HG03135 (cell line): ENCODE results near the gene APBB1IP.
"Not testable (repeated sequence)": the region's sequence is repeated elsewhere in the genome, so short reads cannot be mapped to it uniquely, and the experiment has no call there.

Experiments
- ATAC-seq: cut with Tn5 transposase; IDR thresholded peaks from one replicate; pipeline ENCODE4 v1.9.1; 2021; ENCODE audit warnings: mild to moderate bottlenecking, moderate library complexity; ENCODE audit not compliant: unreplicated experiment

APBB1IP gene

GRCh38 chr10:26554246-26554645, 116.1 kb downstream of the APBB1IP start:
- ATAC-seq = no peak

GRCh38 chr10:26555719-26556368, 117.7 kb downstream of the APBB1IP start:
- no peak for ATAC-seq

GRCh38 chr10:26556748-26557640, 118.9 kb downstream of the APBB1IP start:
- no peak for ATAC-seq

GRCh38 chr10:26557641-26558014, 119.5 kb downstream of the APBB1IP start:
- ATAC-seq = no peak

- ATAC-seq = no peak
Measured at GRCh38 chr10:26566525-26567350, 128.6 kb downstream of the APBB1IP start.

GRCh38 chr10:26567351-26567721, 129.2 kb downstream of the APBB1IP start:
- ATAC-seq = no peak

GRCh38 chr10:26571655-26572054, 133.5 kb downstream of the APBB1IP start:
- ATAC-seq = no peak

GRCh38 chr10:26573674-26574073, 135.5 kb downstream of the APBB1IP start:
- no peak for ATAC-seq

GRCh38 chr10:26574783-26575182, 136.6 kb downstream of the APBB1IP start:
- ATAC-seq = peak; percentile 69

- ATAC-seq = not testable (repeated sequence)
Measured at GRCh38 chr10:26578371-26578770, 140.2 kb downstream of the APBB1IP start.

GRCh38 chr10:26579256-26580063, 141.3 kb downstream of the APBB1IP start:
- ATAC-seq = no peak

GRCh38 chr10:26586211-26586610, 148.1 kb downstream of the APBB1IP start:
- no peak for ATAC-seq

GRCh38 chr10:26588611-26589010, 150.5 kb downstream of the APBB1IP start:
- ATAC-seq = no peak

GRCh38 chr10:26589813-26590212, 151.7 kb downstream of the APBB1IP start:
- ATAC-seq = not testable (repeated sequence)

- no peak for ATAC-seq
Measured at GRCh38 chr10:26593896-26594295, 155.8 kb downstream of the APBB1IP start.

- ATAC-seq = not testable (repeated sequence)
Measured at GRCh38 chr10:26603283-26603682, 165.1 kb downstream of the APBB1IP start.

GRCh38 chr10:26604320-26605093, 166.4 kb downstream of the APBB1IP start:
- ATAC-seq = not testable (repeated sequence)

GRCh38 chr10:26606389-26606877, 168.3 kb downstream of the APBB1IP start:
- not testable (repeated sequence) for ATAC-seq

GRCh38 chr10:26612151-26612915, 174.2 kb downstream of the APBB1IP start:
- no peak for ATAC-seq
